HL-60/S4 (cell line): Measurements from ENCODE around the gene RIMS4.

Experiments
- in situ Hi-C: fragments of 300-500 bp; cut with MboI; formaldehyde crosslinking; loops from 2 replicates; pipeline ENCODE4 v1.14.3; 2022; ENCODE audit warnings: low sequenced_read_pairs

RIMS4 gene

GRCh38 chr20:44796758-44797457 is 13.4 kb downstream of the RIMS4 start:
- in situ Hi-C loops: no loop called here

DNA sequence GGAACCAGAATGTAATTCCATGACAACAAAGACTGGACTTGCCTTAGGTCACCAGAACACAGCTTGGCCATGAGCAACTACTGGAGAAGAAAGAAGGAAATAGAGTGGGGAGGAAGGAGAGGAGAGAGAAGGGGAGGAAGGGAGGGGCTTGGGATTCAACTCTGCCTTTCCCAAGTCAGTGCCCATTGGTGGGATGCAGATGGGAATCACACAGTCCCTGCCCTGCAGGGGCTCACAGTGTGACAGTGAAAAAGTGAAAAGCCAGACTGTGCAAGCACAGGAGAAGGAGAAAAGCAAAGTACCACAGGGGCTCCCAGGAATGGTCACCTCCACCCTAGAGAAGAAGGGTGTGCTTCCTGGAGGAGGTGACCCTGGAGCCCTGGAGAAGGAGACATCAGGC is 14.0 kb downstream of the RIMS4 start:
- in situ Hi-C loops: no loop called here

- in situ Hi-C loops: no loop called here
Measured at GRCh38 chr20:44795836-44796235, 14.5 kb downstream of the RIMS4 start.

DNA sequence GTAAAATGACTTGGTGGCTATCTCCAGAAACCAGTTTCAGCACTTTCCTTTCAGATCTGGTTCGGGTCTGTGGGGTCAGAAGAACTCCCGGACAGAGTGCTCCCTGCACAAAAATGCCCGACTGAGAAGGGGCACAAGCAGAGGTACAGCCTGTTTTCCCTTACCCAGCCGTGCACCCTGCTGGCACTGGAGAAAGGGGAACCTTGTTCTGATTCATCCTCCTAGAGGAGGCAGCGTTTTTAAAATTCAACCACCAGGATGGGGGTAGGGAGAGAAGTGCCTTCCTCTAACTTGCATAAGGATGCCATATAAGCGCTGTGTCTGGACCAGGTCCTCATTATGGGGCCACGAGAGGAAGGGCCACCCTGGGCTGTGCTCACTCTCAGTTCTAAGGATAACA is 17.6 kb downstream of the RIMS4 start:
- in situ Hi-C loops: no loop called here

GRCh38 chr20:44790638-44791393 is 19.5 kb downstream of the RIMS4 start:
- in situ Hi-C loops: no loop called here

DNA sequence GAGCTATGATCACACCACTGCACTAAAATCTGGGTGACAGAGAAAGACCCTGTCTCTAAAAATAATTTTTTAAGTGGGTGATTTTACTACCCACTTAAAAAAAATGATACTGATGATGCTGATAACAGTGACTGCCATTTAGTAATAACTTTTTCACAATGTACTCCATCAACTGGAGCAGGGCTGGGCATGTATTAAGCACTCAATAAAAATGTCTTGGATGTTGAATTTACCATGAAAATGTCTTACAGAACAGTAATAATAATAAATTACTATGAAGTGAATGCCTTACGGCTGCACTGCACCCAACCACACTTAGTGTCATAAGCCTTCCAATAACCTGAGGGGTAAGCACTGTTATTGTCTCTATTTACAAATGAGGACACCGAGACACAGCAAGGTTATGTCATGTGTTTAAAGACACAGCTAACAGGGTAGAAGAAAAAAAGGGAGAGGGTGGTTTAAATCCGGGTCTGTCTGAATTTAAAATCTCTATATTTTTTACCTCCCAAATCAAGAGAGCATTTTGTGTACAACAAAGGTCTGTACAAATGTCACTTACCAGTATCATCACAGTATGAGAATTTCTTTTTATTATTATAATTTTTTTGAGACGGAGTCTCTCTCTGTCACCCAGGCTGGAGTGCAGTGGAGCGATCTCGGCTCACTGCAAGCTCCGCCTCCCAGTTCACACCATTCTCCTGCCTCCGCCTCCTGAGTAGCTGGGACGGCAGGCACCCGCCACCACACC is 21.5 kb downstream of the RIMS4 start:
- in situ Hi-C loops: no loop called here

- in situ Hi-C loops: no loop called here
Measured at GRCh38 chr20:44787299-44787698, 23.0 kb downstream of the RIMS4 start.

DNA sequence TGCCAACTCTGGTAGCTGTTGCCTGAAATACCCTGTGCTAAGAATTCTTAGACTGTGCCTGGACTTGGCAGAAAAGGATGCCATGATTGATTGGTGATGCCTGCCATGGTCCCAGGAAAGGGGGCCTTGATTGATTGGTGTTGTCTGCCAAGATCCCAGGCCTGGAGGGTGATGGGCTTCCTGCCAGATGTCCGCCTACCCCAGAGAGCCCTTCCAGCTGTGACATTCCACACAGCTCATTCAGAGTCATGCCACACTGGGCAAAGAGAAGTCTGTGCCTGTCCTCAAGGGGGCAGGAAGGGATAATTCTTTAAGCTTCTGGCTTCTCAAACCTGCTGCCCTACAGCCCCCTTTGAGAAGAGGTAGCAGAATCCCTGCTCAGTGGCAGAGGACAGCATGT is 24.6 kb downstream of the RIMS4 start:
- in situ Hi-C loops: no loop called here

- in situ Hi-C loops: no loop called here
Measured at GRCh38 chr20:44784688-44785087, 25.7 kb downstream of the RIMS4 start.

GRCh38 chr20:44781791-44782190 is 28.6 kb downstream of the RIMS4 start:
- in situ Hi-C loops: no loop called here

DNA sequence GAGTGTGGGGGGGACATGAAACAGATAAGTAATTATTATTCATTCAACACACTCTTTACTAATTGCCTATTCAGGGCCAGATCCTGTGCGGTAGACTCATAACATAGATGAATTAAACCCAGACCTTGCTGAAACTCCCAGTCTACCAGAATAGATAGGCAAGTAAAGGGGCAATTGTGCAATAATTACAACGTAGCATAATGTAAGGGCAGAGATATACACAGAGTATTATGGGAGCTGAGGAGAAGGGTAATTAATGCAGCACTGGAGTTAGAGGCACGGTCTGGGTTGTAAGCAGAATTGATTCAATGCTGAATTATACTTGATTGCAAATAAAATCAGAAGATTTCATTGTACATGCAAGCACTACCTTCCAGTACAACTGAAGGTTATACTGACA is 29.2 kb downstream of the RIMS4 start:
- in situ Hi-C loops: no loop called here

- in situ Hi-C loops: no loop called here
Measured at GRCh38 chr20:44780226-44780625, 30.1 kb downstream of the RIMS4 start.

GRCh38 chr20:44776980-44777379 is 33.4 kb downstream of the RIMS4 start:
- in situ Hi-C loops: no loop called here

DNA sequence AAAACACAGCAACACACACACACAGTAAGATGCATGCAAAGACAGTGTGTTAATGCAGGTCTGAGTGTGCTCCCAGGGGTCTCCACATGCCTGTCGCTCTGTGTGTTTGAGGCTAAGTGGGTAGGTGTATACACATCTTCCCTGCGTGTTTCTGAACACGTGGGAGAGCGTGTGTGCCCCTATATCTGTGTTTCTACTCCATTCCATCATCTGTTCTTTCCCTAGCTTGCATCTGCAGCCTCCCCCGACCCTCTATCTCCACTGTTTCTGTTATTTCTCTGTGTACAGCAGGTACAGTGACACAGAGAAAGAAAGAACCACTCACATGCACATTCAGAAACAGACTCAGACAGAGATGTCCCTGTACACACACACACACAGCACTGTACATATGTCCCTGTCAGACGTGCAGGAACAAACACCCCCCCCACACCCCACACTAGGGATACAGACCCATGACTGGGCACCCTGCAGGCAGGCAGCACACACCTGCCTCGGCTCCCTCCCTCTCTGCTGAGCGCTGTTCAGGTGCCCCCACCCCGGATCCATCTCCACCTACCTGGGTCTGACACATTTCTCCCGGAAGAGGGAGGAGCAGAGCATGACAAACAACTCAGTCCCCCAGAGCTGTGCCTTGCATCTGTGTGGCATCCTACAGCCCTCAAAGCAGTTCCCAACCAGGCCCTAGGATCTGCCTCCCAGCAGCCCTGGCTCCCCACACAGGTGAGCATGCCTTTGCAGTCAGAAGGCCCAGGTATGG is 37.1 kb downstream of the RIMS4 start:
- in situ Hi-C loops: no loop called here

GRCh38 chr20:44772636-44773035 is 37.7 kb downstream of the RIMS4 start:
- in situ Hi-C loops: no loop called here

- in situ Hi-C loops: no loop called here
Measured at GRCh38 chr20:44771172-44771535, 39.2 kb downstream of the RIMS4 start.

DNA sequence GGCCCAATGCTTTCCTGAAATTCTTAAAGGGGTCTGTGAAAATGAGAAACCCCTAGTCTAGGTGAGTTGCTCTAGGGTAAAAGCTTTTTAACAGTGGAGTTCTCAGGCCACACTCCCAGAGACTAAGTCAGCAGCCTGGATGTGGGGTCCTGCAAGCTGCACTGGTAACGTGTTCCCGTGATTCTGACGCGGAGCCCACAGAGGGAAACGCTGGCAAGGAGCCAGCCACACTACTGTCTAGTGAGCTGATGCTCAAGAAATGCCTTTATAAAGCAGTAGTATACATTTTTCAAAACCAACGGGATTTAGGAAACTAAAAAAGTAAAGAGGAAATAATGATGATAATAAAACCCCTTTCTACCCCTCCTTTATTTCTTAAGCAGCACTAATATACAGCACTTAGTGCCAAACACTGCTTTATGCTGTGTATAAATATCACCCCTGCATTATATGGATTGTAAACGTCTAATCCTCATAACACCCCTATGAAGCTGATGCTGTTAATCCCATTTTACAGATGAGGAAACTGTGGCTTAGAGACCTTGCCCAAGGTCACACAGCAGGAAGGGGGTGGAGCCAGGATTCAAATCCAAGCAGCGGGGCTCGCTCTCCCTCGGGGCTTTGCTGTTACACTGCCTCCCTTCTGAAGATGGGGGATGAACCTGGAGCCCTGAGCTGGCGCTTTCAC is 39.7 kb downstream of the RIMS4 start:
- in situ Hi-C loops: no loop called here

DNA sequence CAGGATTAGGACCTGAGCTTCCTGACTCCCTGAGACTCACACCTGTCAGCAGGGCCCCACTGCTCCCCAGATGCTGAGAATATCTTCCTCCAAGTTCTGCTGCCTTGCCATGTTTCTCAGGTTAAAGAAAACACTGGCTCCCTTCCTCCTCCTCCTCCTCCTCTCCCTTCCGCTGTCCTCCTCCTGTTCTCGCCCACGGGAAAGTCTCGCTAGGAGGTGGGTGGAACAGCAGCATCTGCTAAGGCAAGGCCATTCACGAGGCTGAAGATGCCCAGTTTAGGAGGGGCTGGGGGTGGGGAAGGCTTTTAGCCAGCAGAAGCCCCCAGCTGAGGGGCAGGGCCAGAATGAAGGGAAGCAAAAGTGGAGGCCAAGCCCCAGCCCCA is 40.9 kb downstream of the RIMS4 start:
- in situ Hi-C loops: no loop called here

- in situ Hi-C loops: no loop called here
Measured at GRCh38 chr20:44768854-44769480, 41.4 kb downstream of the RIMS4 start.

DNA sequence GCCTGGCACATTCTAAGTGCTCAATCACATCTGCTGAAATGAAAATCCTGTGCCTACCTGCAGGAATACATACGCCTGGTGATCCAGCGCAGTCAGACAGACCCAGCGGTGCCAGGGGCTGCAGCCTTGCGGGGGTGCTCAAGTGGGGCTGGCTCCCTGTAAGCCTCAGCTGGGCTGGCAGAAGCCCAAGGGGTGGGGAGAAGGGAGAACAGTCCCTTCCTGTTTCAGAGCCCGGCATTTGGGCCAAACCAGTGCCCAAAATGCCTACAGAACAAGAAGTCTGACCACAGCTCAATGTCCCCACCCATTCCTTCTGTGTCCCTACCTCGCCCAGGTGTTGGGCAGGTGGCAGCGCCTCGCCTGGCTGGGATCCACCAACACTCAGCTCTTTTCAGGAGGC is 42.1 kb downstream of the RIMS4 start:
- in situ Hi-C loops: no loop called here
